Stimulated activated CD4-positive, alpha-beta T cell treated with anti-CD3 and anti-CD28 coated beads, TNF-alpha, amount 100 ng/mL, for 1 hour (primary cell): ENCODE measurements around the gene DDX41.

ENCODE experiments used
- DNase-seq, 3 donors: peaks; one replicate each; pipeline ENCODE4 v3.0.0-alpha.2; 2020; ENCODE audit warnings: low read depth in 3 of 3, low spot score in 1 of 3

Gene DDX41

DNA sequence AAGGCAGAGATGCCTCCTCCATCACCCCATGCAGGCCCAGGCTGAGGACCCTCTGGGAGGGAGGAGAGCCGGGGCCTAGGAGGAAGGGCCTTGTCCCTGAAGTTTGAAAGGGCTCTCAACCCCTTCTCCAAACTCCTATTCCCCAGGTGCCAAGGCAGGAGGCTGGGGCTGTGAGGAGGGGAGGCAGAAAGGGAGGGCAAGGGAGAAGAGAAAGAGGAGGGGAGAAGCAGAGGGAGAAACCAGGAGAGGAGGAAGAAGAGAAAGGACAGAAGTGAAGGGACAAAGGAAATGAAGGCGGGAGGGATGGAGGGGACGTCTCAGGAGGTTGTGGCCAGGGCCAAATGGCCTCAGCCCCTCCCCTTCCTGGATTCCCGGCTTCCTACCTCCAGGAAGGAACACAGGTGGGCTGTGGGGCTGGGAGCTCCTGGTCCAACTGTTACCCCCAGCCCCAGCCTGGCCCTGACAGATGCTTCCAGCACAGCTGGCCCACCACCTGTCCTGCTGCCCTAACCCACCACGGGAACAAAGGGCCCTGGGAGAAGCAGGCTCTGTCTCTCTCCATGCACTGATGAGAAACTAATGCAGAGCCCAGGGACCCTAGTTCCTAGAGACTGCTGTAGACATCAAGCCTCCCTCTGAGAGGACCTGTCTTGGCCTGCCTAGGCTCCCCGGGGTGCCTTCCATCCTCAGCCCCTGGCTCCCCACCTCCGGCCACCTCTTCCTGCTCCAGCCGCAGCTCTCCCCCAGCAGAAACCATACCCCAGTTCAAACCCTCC lies 46.8 kb downstream of the DDX41 start:
- DNase-seq: no peak

DNA sequence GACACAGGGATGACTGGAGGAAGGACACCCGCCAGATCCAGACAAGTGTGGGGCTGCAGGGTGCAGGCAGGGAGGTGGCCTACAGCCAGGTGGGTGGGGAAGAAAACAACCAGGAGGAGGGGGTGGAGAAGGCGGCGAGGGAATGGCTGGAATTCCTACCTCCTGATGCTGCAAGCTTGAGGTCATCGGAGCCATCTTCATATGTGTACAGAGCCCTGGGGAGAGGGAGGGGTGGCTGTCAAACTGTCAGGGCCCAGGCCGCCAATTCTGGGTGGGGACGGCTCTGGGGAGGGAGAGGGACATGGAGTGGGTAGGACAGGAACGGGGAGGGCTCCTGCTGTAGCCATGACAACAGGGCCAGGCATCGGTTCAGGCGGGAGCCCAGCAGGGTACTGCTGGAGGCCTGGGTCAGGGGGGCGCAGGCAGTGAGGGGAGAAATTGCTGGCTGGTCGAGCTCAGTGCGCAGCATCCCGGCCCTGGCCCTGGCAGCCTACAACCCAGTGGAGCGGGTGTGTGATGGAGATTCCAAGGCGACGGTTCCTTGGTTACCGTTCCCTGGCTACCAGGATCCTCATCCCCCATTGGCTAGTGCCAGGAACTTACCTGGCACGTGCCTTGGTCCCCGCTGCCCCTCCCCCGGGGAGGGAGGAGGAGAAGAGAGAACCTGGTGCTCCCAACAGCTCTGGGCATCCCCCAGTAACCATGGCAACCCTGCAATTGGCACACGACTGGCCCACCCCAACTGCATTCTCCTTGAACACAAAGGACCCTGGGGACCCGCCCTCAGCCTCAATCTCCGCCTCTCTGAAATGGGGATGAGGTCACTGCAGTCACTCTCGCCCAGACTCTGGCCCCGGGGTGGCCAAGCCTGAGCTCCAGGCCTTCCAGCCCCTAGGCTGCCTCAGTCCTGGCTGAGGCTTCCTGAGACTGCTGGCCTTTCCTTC lies 47.8 kb downstream of the DDX41 start:
- no peak for DNase-seq

DNA sequence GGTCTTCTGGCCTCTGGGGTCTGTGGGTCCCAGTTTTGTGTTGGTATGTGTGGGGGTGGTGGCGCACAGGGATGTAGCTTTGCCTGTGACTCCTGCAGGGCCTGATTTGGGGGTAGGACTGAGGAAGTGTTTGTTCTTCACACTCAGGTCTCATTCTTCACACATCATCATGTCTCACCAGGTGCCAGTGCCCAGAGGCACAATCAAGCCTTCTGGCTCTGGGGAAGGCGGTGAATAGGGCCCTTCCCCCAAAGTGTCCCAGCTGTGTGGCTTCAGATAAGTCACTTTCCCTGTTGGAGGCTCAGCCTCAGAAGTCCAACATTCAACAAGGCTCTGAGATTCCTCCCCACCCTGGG lies 48.5 kb downstream of the DDX41 start:
- DNase-seq: no peak

DNA sequence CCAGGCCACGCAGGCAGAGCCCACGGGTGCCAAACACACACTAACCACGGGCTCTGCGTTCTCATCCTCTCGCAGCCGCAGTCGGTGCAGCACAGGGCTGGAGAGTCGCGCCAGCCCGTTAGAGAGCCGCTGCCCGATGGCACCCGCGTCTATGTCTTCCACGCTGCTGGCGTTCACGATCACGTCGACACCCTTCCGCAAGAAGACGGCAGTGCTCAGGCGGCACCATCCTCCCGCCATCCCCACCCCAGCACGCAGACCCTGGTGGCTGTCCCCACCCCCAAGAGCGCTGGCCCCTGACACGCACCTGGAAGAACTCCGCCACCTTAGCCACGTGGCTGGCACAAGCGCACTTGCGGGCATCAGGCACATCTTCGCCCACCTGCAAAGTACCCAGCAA lies 49.3 kb downstream of the DDX41 start:
- no peak for DNase-seq

DNA sequence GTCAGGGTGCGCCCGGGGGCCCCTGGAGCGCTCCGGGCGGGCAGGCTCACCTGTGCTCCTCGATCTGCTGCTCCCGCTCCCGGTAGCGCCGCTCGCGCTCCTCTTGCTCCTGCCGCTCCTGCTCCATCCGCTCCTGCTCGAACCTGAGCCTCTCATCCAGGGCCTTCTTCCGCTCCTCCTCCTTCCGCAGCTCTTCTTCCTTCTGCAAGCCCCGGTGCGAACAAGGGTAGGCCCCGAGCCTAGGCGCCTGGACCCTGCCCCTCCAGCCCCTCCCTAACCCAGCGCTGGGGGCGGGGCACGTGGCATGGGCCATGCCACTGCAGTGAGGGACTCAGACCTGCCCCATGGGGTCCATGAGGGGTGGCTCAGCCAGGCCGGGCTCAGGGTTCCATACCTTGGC lies 49.9 kb downstream of the DDX41 start:
- no peak for DNase-seq

- no peak for DNase-seq
Observed at GRCh38 chr5:177465044-177465443, 51.7 kb downstream of the DDX41 start.

GRCh38 chr5:177462021-177462670 lies 54.6 kb downstream of the DDX41 start:
- DNase-seq: no peak
